GM19035 (cell line): ENCODE measurements around the gene IMMP1L.

Experiments
- ATAC-seq: cut with Tn5 transposase; IDR thresholded peaks from one replicate; pipeline ENCODE4 v1.9.1; 2021; ENCODE audit not compliant: unreplicated experiment

IMMP1L gene

DNA sequence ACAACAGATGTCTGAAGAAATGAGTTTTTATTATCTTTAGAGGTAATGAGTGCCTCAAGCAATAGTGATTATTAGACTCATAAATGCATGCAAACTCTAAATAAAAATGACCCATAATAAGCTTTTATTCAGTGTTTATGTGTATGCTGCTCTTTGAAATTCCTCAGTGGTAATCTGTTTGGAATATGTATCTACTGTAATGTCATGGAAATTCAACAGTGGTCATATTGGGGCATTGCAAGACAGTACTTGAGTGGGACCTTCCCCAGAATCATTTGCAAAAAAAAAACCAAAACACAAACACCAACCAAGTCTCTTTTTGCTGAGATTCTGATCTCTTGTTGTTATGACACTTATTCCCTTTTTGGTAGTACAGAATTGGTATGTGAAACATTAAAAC lies 104.8 kb downstream of the IMMP1L start:
- no peak for ATAC-seq

DNA sequence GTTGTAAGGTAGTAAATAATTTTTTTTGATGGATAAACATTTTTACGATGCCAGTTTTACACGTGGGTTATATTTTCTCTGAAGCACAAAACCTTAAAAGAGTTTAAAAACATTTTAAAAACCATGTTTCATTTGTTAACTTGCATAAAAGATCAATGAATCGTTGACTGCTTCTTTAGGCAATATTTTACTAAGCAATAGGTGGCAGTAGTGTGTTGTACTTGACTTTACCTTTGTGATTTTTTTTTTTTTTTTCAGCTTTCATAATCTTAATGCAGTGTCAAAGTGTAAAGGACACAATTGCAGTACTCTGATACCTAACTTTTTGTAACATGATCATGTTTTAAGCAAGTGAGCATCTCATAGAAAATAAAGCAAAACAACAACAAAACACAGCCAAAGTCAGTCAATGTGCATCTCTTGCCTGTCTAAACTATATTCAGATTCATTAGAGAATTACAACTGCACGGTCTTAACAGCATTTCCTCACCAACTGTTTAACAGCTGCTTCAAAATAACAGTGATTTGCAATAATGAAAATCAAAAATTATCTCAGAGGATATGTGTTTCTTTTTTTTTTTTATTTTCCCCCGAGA lies 112.1 kb downstream of the IMMP1L start:
- ATAC-seq: no peak

DNA sequence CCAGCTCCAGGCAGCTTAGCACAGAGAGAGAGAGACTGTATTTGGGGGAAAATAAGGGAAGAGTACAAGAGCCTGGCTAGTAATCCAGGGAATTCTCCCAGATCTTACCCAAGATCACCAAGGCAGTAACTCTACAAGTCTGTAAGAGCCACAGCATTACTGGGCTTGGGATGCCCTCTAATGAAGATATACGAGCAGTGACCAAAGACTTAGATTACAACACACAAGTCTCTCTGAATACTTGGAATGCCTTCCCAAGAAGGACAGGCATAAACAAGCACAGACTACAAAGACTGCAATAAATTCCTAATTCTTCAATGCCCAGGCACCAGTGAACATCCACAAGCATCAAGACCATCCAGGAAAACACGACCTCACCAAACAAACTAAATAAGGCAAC lies 122.0 kb downstream of the IMMP1L start:
- no peak for ATAC-seq

DNA sequence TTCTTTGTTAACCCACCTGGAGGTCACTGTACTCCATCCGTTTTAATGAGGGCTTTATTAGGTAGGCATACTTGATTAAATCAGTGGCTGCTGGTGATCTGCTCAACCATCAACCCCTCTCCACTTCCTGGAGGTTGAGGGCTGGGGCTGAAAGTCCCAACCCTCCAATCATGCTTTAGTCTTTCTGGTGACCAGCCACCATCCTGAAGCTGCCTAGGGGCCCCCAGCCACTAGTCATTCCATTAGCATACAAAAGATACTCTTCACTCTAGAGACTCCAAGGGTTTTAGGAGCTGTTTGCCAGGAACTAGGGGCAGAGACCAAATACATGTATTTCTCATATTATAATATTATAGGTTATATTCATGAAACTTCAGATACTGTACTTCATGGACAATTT lies 126.3 kb downstream of the IMMP1L start:
- no peak for ATAC-seq
